ELF-1 (cell line): Measurements from ENCODE around the gene TNRC18.
"Not testable (repeated sequence)": the region's sequence is repeated elsewhere in the genome, so short reads cannot be mapped to it uniquely, and the experiment has no call there.

Experiments
- DNase-seq: peaks from one replicate; pipeline ENCODE4 v3.0.0-alpha.2; 2016; ENCODE audit warnings: low read depth, low spot score

TNRC18 gene

GRCh38 chr7:5423306-5423975 is at the start of gene TNRC18:
TSS of gene TNRC18 (minus strand) at chr7:5423834. CDS start at chr7:5421246, 2,588 bp downstream.
- peak; percentile 71 for DNase-seq

- no peak for DNase-seq
Measured at GRCh38 chr7:5472432-5473315, 49.0 kb upstream of the TNRC18 start.

- not testable (repeated sequence) for DNase-seq
Measured at GRCh38 chr7:5471623-5472022, 48.0 kb upstream of the TNRC18 start.

GRCh38 chr7:5470816-5471215 is 47.2 kb upstream of the TNRC18 start:
- no peak for DNase-seq

GRCh38 chr7:5470167-5470532 is 46.5 kb upstream of the TNRC18 start:
- DNase-seq: no peak

- DNase-seq: no peak
Measured at GRCh38 chr7:5469375-5470166, 45.9 kb upstream of the TNRC18 start.

- no peak for DNase-seq
Measured at GRCh38 chr7:5467645-5468044, 44.0 kb upstream of the TNRC18 start.

GRCh38 chr7:5466551-5466950 is 42.9 kb upstream of the TNRC18 start:
- no peak for DNase-seq

- no peak for DNase-seq
Measured at GRCh38 chr7:5463031-5463430, 39.4 kb upstream of the TNRC18 start.

GRCh38 chr7:5462216-5462615 is 38.6 kb upstream of the TNRC18 start:
- DNase-seq: no peak

GRCh38 chr7:5458921-5459480 is 35.4 kb upstream of the TNRC18 start:
- DNase-seq: no peak

GRCh38 chr7:5457245-5457735 is 33.7 kb upstream of the TNRC18 start:
- DNase-seq: no peak

- no peak for DNase-seq
Measured at GRCh38 chr7:5456409-5456808, 32.8 kb upstream of the TNRC18 start.

GRCh38 chr7:5455581-5456219 is 32.1 kb upstream of the TNRC18 start:
- no peak for DNase-seq

- DNase-seq: no peak
Measured at GRCh38 chr7:5455175-5455574, 31.5 kb upstream of the TNRC18 start.

GRCh38 chr7:5454485-5454884 is 30.9 kb upstream of the TNRC18 start:
- DNase-seq: no peak

GRCh38 chr7:5453566-5454075 is 30.0 kb upstream of the TNRC18 start:
- DNase-seq: no peak

- DNase-seq: no peak
Measured at GRCh38 chr7:5452937-5453540, 29.4 kb upstream of the TNRC18 start.

- no peak for DNase-seq
Measured at GRCh38 chr7:5452470-5452899, 28.9 kb upstream of the TNRC18 start.

- no peak for DNase-seq
Measured at GRCh38 chr7:5451391-5451790, 27.8 kb upstream of the TNRC18 start.
